GM18508 (cell line): ENCODE data around the gene ARAF.

Experiments used
- ATAC-seq: cut with Tn5 transposase; IDR thresholded peaks from one replicate; pipeline ENCODE4 v1.9.1; 2021; ENCODE audit warnings: moderate number of reproducible peaks; ENCODE audit not compliant: insufficient read depth, unreplicated experiment

The ARAF gene

DNA sequence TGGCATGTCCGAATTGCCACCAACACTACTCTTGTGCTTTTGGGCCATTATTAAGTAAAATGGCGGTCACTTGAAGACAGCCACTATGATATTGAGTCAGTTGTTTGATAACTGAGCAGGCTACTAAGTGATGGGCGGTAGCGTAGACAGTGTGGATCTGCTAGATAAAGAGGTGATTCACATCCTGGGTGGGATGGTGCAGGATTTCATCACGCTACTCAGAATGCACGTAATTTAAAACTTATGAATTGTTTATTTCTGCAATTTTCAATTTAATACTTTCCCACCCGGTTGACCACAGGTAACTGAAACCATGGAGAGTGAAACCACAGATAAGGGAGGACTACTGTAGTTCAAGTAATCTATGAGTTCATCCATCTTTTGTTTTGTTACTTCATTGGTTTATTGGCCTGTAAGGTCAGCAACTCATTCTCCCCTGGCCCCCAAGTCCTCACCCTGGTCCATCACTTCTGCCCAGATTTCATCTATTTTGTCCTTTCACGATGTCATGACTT is 2.9 kb downstream of the ARAF start:
- ATAC-seq: no peak

DNA sequence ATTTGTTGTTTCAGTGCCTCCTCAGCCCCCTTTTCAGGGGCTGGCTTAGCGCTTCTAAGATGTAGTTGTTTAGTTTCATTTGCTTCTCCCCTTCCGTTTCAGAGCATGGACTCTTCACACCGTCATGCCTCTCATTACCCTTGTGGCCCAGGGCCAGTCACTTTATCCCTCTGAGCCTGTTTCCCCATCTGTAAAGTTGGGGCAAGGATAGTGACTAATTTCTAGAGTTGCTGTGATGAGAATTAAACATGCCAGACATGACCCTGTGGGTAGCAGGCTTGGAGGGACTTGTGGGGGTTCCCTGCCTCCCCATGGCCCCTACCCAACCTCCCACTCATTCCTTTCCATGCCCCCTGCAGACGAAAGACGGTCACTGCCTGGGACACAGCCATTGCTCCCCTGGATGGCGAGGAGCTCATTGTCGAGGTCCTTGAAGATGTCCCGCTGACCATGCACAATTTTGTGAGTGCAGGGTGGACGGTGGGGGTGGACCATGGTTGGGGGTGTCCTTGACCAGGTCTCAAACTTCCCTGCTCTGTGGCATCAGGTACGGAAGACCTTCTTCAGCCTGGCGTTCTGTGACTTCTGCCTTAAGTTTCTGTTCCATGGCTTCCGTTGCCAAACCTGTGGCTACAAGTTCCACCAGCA is 3.6 kb downstream of the ARAF start:
- no peak for ATAC-seq

DNA sequence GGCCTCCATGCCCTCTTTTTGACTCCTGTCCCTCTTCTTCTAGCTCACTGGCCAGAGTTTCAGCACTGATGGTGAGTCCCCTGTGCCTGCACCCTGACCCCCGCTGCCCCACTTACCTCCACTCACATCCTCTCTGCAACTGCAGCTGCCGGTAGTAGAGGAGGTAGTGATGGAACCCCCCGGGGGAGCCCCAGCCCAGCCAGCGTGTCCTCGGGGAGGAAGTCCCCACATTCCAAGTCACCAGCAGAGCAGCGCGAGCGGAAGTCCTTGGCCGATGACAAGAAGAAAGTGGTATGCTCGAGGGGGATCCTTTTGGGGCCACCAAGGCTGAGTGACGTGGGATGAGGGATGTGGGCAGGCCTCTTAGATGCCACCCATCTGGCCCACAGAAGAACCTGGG is 5.8 kb downstream of the ARAF start:
- ATAC-seq: no peak

DNA sequence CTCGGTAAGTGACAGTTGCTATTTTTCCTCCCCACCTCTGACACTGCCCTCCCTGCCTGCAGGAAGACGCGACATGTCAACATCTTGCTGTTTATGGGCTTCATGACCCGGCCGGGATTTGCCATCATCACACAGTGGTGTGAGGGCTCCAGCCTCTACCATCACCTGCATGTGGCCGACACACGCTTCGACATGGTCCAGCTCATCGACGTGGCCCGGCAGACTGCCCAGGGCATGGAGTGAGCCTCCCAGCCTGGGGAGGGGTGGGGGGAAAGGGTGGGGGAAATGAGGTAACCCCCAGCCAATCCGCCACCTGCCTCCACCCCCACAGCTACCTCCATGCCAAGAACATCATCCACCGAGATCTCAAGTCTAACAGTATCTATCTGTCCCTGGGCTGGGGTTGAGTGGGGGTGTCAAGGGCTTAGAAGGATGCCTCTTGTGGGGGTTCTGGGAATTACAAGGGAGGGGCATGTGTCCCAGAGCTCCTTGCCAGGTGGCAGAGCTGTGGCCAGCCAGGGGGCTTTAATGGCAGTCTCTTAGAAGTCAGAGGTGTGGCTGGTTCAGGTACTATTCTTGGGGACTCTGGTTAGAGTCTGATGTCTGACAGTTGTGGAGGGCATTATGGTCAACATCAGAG is 7.8 kb downstream of the ARAF start:
- no peak for ATAC-seq

DNA sequence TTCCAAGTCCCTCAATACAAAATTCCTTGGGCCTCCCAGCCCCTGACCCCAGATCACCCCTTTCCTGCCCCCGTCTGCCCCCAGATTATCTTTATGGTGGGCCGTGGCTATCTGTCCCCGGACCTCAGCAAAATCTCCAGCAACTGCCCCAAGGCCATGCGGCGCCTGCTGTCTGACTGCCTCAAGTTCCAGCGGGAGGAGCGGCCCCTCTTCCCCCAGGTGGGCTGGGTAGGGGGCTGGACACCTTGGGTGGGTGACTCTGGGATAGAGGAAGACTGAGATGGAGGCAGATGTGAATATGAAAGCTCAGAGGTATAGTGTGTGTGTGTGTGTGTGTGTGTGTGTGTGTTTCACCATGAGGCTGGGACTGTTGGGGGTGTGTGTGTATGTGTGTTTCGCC is 9.8 kb downstream of the ARAF start:
- no peak for ATAC-seq

DNA sequence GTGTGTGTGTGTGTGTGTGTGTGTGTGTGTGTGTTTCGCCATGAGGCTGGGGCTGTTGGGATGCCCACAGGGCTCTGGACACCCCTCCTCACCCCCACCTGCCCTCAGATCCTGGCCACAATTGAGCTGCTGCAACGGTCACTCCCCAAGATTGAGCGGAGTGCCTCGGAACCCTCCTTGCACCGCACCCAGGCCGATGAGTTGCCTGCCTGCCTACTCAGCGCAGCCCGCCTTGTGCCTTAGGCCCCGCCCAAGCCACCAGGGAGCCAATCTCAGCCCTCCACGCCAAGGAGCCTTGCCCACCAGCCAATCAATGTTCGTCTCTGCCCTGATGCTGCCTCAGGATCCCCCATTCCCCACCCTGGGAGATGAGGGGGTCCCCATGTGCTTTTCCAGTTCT is 10.2 kb downstream of the ARAF start:
- ATAC-seq: no peak

DNA sequence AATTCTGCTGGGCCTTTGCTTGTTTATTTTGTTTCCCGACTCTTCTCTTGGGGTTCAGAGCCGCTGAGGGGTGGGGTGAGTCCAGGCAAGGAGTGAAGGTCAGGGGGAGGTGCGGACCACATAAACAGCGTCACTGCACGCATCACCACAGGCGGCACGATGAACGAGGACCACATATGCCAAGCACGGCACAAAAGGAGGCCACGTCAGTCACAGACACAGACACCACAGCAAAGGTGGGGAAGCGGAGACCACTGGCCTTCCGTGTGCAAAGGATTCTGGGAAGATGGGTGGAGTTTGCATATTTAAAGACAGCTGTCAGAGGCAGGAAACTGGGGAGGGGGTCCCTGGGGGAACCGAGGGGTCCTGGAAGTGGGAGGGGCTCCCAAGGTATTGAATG is 10.9 kb downstream of the ARAF start:
- ATAC-seq: no peak

DNA sequence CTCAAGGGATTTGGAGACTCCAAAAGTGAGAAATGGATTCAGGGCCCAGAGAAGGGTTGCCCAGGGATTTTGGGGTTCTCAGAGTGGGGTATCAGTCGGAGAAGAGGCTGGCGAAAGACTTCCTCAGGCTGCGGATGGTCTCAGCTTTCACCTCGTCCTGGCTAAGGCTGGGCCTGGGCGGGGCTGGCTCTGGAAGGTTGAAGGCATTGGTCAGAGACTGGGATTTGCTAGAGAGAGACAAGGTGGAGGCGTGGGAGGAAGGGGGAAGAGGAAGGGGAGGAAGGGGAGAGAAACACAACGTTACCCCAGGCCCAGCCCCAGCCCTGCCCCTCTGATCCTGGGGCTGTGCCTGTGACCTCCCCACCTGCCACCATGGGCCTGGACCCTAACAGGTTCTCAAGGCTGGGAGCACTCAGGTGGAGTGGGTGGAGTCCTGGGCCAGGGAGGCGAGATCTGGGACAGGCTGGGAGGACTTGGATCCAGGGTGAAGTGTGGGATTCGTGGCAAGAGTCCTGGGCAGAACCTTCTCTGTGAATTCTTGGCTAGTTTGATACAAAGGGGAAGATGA is 11.9 kb downstream of the ARAF start:
- no peak for ATAC-seq

DNA sequence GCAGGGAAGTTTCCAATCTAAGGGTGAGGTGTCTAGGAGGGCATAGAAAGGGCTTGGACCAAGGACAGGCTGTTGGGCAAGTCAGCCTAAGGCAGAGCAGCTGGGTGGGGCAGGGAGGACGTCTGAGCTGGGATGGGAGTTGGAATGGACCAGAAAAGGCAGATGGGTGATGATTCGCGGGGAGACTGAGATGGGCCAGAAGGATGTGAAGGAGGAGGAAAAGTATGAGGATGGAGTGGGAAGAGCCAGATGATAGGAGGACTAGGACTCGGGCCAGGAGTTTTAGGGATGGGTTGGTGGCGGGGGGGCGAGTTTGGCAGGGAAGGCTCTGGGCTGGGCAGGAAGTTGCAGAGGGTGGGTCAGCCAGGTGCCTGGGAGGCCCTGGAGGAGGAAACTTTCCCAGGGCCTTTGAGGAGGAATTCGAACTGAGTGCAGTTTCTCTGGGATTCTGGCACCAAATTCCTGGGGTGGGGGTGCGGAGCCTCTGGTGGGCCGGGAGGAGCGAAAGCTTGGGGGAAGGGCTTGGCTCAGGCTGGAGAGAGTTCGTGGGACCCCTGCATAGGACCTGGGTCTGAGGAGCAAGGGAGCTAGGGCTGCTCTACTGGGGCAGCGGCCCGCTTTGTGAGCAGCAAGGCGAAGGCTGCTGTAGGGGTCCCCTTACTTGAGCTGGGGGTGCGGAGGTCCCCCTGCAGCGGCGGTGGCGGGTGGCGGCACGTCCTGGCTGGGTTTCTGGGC is 12.5 kb downstream of the ARAF start:
- ATAC-seq: no peak

DNA sequence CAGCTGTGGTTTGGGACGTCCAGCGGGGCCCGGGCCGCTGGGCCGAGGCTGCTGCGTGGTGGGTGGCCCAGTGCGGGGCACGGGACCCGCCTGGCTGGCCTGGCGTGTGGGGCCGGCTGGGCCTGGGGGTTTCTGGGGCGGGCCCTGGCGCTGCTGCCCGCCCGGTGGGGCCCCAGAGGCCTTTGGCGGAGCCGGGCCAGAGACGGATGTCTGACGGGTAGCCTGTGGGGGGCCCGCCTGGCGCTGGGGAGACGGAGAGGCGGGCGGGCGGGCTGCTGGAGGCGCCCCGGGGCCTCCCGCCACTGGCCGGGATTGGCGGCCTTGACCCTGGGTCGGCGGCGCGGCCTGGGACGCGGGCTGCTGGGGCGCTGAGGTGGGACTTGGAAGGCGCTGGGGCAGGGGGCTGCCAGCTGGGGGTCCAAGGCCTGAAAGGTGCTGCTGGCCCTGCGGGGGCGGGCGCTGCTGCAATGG is 13.1 kb downstream of the ARAF start:
- no peak for ATAC-seq

DNA sequence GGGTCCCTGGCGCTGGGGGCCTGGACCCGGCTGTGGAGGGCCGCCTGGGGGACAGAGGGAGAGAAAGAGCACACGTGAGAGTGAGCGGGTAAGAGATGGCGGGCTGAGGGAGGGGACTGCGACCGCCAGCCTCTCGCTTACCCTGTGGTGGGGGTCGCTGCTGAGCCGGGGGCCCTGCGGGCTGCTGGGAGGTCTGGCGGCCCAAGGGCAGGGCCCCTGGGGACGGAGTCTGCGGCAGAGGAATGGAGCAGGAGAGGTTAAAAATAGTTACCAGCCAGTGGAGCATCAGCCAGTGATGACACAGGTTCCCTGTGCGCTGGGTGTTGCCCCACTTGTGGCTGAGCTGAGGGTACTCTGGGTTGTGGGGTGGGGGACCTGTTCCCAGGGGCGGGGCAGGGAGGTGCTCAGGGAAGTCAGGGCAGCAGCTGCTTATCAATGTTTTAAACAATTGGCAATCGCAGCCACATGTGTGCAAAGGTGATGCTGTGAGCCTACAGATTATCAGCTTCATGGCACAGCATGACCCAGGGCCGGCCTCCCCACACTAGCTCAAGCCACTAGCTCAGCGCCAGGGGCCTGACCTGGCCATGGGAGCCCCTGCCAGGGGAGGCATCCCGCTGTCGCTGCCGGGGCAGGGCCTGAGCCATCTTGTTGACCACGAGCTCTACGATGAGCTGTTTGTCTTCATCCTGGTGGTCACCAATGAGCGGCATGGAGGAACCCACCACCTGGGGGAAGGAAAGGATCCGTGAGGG is 13.7 kb downstream of the ARAF start:
- ATAC-seq: no peak

DNA sequence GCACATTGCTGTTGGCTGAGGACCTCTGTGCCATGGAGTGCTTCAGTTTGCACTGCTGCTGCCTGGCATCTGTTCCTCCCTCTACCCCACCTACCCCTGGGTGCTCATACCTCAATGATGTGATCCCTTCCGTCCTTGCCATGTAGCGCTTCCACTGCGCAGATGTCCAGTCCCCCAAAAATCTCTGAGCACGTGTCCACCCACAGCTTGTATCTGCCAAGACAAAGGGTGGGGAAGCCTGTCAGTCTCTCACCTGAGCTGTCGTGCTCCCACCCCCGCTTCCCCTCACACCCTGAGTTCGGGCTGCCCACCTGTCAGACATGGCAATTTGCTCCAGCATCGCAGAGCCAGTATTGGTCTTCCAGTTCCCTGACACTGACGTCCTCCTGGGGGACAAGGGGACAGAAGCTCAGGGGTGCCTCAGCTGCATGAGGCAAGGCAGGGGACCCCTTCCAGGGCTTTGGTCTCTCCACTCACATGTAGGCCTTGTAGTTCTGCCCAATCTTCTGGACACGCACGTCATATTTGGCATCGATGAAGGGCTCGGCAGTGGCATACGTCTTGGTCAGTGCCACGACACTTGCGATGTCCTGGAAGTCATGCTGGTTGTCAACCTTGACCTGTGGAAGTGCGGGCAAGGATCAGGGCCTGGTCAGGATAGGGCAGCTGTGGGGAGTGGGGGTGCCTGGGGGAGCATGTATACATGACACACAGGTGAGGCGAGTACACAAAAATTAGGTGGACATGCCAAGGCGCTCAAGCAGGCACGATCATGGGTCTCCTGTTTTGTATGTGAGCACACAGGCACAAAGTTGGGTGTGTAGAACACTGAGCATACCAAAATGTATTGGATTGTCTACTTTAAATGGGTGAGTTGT is 15.3 kb downstream of the ARAF start:
- no peak for ATAC-seq

DNA sequence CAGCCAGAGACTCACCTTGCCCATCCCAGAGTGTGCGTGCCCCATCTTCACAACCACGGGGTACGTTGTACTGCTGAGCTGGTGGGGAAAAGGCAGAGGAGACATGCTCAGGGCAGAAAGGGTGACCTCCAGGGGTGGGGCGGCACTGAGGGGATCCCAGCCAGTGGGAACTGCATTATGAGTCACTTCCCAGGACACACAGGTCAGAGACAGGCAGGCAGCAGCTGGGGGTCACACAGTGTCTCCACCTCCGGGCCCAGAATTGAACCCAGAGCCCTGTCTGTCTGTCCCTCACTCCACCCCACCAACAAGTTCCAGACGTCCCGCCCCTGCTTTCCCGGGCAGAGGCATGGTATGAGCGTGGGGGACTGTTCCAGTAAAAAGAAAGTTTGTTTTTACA is 16.4 kb downstream of the ARAF start:
- no peak for ATAC-seq

DNA sequence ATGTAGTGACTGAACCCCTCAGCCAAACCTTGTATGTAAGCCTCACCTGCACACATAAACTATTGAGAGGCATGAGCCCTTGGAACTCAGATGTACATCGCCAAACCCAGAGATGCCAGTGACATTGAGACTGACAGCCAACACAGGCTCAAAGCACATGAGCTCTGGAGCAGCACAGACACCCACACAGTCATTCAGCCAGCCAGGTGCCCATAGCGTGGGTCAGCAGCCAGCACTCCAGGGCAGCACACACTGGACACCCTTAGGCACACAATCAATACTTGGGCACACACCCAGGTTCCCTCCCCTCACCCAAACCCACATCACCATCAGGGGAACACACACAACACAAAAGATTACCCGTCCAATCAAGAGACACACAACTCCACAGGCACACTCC is 16.9 kb downstream of the ARAF start:
- ATAC-seq: no peak

DNA sequence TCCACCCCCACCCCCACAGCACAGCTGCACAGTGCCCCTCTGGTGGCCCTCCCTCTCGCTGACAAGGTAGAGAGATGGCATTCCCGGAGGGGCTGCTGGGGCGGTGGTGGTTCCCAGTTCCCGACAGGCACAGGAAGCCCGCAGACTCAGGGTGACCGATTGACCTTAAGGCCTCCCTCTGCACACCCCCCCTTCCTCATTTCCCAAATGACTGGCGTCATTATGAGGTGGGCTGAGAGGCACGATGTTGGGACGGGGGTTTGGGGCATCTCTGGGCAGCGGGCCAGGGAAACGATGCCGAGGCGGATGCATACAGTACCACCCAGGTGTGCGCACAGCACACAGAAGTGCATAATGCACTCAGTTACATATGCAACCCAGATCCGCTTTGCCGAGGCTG is 17.7 kb downstream of the ARAF start:
- ATAC-seq: no peak

DNA sequence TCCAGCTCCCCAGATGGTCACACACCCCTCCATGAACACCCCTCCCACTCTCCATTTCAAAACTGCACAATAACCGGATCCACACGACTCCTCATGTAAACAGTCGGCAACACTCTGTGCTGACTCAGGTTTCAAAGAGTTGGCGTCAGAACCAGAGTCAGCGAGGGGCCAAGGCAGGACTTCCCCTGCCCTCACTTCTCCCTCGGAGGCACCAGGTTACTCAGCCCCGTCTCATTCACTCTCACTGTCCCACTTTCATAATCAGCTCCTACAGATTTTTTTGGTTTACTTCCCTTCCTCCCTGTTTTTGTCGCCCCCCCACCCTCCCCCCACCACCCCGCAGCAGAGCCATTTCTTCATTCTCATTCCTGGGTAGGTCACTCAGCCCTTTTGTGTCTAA is 18.5 kb downstream of the ARAF start:
- ATAC-seq: no peak

DNA sequence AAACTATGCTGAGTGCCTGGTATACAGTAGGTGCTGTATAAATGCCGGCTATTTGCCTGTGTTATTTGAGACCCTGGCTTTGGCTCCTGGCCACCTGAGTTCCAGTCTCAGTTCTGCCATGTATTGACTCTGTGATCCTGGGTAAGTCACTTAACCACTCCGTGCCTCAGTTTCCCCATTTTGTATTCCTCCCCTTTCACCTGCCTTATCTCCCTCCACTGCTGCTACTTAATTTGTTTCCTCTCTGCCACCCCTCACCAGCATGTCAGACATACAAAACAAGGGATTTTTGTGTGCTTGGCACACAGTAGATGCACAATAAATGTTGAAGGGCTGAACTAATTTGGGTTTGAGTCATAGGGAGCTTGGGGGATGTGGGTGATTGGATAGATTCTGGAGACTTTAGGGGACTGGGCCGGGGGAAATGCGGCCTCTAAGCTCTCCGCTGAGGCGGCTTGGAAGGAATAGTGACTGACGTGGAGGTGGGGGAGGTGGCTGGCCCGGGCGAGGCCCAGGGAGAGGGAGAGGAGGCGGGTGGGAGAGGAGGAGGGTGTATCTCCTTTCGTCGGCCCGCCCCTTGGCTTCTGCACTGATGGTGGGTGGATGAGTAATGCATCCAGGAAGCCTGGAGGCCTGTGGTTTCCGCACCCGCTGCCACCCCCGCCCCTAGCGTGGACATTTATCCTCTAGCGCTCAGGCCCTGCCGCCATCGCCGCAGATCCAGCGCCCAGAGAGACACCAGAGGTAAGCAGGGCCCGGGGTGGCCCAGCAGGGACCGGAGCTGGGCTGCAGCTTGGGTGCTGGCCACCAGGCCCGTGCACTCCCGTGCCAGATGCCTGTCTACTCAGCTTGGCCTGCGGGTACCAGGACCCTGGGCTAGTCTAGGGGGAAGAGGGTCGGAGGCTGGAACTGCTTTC is 21.0 kb downstream of the ARAF start, which contains the start of gene TIMP1:
Gene TIMP1, plus strand, starts transcription at position 706 of the 917 bp plus-strand sequence. CDS start 980 bp downstream, outside the sequence.
- ATAC-seq: no peak

DNA sequence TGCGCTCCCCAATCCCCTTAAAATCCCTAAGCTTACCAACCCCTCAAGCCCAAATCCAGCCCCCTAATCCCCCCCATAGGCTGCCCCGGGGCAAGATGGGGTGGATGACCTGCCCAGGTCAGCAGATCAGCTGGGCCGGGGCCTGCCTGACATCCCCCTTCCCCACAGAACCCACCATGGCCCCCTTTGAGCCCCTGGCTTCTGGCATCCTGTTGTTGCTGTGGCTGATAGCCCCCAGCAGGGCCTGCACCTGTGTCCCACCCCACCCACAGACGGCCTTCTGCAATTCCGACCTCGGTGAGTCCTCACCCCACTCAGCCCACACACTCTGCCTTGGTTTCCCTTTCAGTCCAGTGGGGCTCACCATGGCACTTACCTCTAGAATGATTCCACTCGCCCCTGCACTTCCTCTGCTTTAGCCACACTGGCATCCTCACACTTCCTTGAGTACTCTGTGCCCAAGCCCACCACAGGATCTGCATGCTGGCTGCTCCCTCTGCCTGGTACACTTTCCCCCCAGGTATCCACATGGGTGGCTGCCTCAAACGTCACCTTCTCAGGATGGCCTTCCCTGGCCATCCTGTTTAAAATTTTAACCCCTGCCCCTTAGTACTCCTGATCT is 22.3 kb downstream of the ARAF start:
- no peak for ATAC-seq
